NCI-H1694 (cell line): ENCODE results near the gene SLC35E1.

Experiments used
- DNase-seq: peaks from one replicate; lab custom pipeline; 2025; lab: John Stamatoyannopoulos, UW

SLC35E1 gene

DNA sequence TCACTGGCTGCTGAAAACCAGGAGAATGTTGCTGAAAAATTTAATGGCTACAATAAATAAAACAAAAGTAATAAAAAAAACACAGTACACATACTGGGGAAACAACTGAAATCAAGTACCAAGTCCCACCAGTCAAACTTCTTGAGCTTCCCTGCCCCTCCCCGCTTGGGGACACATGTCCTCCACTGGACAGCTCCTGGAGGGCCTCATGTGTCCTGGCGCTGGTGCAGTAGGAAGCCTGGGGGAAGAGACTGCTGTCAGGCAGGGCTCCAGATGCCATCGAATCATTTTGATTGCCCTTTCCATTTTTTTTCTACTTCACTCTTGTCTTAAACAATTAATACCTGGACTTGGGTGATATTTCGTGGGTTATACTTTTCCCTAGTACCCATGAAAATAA lies 26.6 kb upstream of the SLC35E1 start:
- no peak for DNase-seq

DNA sequence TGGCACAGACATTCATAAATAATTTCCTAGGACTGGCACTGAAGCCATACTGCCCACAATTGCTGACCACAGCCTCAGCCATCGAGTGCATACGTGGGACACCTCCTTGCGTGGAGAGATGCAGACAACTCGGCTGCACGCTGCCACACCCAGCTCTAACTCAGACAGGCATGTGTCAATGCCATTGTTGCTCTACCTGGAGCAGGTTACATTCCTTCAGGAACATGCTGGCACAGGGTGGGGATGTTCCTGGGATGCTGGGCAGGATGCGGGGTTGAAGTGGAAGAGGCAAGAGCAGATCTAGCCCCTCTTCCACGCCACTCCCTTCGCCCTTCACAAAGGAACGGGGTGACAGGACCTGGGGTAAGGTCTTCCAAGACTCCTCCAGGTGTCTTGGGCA lies 24.2 kb upstream of the SLC35E1 start:
- no peak for DNase-seq

DNA sequence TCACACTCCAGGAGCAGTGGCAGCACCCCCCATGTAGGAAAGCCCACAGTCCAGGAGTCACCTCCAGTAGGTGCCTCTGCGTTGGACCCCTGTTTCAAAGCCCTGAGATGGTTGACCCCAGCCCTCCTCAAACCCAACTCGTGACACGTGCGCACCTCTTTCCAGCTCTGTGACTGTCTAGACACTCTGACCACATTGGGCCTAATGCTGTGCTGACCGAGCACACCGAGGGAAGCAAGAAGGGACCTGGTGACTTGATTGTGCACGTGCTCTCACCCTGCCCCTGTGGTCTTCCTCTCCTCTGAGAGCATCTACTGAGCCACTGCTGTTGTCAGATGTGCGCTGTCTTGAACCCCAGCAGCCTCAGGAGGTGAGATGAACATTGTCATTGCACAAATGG lies 22.9 kb upstream of the SLC35E1 start:
- no peak for DNase-seq

DNA sequence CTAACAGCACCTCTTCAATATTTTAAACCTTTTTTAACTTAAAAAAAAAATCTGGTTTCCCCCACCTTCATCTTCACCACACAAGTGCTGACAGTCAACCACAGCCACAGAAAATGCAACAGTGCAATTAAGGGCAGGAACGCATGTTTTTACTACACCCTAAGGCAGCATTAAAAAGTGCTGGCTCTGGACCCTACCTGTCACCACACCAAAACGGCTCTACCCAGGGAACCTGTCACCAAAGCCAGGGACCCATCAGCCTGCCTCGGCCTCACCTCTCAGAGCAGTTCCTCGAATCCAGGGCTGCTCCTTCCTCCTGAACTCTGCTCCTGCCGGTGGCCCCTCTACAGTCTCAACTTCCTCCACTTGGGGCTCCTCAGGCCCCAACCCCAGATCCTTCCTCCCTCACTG lies 22.5 kb upstream of the SLC35E1 start:
- no peak for DNase-seq

DNA sequence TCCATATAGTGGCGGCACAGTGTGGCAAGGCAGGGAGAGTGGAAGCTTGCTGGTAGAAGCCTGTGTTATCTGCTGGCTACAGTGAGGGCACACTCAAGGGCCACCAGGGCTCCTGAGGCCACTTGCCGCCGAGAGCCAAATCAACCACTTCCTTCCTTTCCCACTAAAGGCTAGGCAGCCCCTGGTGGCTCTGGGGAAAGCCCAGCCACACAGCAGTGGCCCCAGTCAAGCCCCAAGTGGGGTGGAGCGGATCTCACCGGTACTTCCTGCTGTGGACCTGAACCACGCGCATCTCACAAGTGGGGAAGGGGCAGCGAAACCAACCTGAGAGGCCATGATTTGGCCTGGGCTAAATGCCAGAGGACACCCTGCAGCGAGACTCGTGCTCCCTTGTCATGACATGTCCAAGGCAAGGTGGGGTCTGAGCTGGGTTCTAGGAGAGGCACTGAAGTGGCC lies 21.9 kb upstream of the SLC35E1 start:
- DNase-seq = no peak

DNA sequence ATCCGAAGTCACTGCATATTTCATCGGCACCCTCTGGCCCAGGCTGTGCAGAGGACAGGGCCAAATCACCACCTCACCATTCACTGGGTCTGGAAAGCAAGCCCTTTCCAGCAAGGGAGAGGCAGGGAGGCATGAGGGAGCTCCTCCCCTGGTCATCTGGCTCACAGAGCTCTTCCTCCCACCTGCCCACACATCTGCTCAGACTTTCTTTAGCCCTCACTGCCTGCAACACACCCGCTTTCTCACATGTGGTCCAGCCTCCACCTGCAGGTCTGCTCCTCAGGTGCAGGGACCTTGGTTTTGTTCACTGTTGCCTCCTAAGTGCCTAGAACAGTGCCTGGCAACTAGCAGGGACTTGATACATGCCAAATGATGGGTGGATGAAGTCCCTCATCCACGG lies 21.0 kb upstream of the SLC35E1 start:
- no peak for DNase-seq

DNA sequence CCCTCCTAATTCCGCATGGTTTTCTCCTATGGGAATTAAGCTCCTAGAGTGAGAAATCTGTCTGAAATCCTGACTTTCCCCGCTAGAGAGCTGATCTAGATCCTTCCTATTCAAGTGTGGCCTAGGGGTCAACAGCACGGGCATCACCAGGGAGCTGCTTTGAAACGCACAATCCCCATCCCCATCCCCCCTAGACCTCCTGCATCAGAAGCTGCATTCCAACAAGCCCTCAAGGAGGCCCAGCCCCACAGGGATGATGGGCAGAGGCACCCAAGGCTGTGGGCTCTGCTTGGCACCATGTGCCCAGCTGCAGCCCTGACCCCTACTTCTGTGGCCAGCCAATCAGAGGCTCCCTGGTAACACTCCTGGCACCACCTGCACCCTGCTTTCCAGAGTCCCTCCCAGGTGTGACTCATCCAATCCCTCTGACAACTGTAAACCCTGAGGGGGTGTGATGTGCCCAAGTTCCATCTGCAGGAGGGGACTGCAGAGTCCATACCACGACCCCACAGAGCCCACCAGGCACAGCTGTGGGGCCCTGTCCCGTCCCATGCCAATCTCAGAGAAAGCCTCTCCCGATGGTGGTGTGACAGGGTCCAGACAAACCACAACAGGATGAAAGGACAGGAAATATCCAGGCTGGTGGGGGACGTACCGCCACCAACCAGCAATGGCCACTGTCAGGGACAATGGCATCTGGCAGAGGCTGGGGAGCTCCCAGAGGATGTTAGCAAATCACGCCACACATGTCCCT lies 19.8 kb upstream of the SLC35E1 start:
- no peak for DNase-seq

DNA sequence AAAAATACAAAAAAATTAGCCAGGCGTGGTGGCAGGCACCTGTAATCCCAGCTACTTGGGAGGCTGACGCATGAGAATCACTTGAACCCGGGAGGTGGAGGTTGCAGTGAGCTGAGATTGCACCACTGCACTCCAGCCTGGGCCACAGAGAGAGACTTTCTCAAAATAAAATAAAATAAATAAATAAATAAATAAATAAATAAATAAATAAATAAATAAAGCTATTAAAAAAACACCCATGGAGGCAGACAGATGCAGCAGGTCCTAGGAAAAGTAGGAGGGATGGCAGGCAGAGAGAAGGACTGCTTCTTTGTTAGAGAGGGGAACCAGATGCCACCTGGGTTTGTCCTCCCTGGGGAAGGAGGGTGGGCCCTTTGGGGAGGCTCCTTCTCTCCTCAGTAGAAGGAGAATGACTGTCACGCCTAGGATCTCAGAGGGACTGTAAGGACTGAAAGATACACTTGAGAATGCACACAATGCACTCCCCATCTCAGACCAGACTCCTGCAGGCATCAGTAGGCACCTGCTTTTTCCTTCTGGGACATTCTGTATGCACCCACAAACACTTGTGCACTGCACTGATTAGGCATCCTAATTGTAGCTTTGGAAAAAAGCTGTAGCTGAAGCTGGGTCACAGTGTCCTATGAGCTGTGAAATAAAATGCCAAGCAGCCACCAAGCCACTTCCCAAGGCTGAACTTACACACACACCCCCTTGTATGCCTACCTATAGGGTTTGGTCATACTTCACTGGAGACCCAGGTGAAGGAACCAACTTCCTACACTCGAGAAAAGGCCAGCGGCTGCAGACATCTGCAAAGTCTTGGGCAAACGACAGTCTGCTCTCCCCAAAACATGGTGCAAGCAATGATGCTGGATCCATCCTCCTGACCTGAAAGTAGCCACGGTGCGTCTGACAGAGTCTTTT lies 18.9 kb upstream of the SLC35E1 start:
- no peak for DNase-seq

DNA sequence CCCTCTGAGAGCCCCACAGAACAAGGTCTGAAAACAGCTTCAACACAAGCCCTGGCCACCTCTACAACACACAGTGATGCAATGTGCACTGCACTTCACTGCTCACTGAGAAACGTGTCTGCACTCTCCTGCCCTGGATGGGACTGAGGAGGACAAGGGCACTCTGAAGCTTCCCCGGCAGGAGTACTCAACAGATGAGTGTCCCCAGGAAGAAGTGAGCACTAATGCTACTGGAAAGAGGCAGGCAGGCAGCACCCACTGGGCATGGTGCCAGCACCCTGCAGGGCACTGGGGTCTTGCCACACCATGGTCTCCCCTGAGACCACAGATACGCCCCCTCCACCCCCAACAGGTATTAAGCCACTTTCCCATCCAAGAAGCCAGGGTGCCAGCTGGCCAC lies 17.7 kb upstream of the SLC35E1 start:
- no peak for DNase-seq

DNA sequence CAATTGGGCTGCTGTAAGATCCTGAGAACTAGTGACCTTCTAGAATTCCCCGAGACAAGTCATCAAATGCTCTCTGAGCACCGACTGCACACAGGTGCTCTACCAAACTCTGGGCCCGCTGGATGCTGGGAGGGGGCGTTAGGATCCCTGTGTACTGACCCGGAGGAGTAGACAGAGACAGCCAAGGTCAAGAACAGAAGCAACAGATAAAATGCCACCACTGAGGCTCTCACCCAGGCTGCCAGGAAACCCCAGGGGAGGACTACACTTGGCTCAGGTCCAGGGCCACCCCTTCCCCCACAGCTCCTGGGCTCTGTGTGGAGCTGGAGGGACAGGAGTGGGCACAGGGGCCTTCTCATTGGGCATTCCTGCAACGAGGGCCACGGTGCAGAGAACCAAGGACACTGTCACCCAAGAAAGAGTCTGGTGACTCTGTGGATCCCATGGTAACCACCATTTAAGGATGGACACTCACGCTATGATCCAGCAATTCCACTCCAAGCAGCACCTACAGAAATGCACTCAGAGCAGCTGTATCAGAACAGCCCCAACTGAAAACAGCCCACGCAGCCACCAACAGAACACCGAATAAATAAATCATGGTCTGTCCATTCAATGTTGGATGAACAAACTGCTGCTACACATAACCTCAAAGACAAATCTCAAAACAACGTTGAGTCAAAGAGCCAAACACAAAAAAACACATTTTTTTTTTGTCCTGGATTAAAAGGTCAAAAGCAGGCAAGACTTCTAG lies 16.8 kb upstream of the SLC35E1 start:
- DNase-seq = no peak

DNA sequence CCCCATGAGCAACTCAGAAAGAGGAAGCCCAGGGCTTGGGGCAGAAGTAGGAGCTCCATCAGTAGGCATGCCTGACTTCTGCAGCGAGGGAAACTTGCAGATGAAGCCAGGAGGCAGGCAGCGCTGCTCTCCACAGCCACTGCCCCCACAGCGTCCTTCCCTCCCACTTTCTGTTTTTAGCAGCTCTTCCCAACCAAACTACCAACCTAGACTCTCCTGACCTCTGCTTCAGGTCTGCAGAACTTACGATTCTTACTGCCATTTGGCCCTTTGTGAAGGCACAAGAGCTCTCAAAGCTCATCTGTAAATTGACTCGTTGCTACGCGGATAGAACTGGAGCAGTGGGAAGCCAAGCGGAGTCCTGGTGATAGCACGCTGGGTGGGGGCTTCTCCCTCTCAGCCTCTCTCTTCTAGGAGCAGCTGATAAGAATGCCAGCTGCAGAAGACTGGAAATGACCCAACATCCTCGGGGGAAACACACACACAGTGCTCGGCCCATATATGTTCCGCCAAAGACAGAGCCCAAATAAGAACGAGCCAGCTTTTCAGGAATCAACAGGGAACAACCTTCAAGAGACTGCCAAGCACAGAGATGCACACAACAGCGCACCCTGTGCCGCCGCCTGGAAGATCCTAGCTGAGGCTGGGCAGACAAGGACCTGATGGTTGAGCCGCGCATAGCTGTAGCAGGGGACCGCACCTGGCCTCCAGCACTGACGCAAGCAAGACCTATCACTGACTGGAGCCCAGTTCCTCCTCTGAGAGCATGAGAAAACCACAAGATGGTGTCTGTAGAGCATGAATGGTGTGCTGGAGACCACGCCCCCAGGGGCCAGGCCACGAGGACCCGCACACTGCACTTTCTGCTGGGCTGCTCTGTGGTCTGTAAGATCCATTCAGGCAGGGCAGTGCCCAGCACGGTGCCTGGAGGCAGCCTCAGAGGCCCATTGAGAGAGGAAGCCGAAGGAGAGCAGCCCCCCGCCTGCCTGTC lies 15.9 kb upstream of the SLC35E1 start:
- DNase-seq = no peak

DNA sequence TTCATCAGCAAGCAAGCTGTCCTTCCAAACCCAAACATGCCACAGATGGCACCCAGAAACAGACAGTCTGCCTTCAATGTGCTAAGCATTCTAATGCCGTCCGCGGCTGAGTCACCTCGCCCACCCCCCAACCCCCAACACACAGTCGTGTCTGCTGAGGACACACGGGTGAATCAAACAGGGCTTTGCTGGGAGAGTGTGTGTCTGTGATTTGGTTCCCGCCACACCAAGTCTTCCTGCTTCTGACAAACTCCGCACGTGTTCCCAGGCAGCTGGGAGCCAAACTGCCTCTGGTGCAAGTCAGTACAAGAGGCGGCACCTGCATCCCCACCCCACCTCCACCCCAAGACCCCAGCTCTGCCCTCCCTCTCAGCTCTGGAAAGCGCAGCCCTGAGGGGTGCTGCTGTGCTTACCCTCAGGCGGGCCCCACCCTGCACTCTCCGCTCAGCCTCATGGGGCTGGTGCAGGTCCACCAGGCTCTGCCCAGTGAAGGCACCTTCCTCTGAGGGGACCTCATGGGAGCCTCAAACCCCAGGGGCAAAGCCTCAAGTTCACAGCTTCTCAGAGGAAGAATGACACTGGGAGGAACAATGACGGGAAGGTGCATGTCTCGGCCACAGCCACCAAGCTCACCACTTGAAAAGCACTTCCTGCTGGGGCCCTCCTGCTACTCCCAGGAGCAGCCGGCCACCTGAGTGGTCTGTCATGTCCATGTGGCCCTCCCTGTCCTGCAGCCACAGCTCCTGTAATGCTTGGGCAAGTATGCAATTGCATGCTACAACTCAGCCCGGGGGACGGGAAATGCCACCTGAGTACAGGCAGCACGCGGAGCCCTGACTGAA lies 15.0 kb upstream of the SLC35E1 start:
- no peak for DNase-seq

DNA sequence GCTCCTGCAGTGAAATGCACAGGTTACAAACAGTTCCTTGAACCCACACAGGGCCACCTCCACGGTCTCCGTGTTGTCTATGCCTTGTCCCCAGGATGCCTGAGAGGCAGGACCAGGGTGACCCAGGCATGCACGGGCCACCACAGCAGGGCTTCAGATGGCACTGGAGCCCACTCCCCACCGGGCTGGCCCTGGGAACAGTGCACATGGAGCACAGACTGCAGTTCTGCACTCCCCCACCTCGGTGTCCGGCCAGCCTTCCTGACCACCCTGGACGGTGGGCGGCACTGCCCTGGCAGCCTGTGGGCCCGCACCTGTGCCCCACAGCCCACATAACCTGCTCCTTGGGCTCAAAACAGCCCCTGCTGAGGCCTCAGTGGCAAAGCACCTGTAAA lies 14.3 kb upstream of the SLC35E1 start:
- DNase-seq = no peak

DNA sequence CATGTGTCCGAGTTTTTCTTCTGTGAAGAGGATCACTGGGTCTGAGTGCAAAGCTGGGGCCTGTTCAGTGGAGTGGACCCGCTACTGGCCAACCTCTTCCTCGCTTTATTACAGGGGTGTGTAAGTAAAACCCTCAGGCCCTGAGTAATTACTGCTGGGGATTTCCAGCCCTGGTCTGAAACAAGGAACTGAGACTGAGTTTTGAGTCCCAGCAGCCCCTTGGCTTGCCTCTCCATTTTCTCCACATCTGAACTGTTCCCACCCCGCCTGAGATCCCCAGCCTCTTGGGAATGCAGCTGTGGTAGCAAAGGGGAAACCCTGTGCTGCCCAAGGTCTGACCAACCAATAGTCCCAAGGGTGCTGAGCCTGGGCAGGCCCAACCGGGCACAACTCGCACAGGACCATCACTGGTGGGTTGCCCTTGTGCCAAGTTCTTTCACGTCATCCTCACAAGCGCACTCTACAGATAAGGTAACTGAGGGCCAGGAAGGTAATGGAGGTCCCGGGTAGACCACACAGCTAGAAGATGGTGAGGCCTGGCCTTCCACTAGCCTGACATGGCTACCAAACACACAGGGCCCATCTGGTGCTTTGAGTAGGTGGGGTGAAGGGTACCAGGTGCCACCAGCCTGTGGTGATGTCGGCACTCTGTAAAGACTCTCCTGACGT lies 13.7 kb upstream of the SLC35E1 start:
- no peak for DNase-seq

DNA sequence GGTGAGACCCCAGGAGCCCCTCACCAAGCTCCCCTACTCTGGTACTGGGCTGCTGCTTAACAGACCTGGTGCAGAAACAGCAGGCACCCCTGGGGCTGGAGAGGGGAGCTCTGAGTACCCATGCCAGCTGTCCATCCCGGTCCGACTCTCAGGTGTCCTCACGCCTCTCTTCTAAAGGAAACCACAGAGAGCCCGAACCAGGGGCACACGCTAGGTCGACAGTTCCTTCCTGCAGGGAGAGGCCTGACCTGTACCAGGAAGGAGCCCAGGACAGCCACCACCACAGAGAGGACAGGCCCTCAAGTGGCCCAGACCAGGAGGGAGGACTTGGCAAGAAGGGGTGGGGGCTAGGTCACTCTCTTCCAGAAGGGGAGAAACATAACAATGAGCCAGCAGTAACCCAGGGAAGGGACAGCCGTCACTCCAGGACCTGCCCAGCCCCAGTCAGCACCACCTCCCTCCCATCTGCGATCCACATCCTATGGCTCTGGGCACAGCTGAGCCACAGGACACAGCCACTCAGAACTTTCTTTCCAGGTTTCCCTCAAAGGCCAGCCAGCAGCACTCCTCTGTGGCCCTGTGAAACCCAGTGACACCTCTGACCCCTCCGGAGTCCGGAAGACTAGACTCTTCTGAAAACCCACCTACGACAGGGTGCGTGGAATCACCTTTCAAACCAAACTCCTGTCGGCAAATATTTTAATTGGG lies 13.0 kb upstream of the SLC35E1 start:
- DNase-seq = no peak

DNA sequence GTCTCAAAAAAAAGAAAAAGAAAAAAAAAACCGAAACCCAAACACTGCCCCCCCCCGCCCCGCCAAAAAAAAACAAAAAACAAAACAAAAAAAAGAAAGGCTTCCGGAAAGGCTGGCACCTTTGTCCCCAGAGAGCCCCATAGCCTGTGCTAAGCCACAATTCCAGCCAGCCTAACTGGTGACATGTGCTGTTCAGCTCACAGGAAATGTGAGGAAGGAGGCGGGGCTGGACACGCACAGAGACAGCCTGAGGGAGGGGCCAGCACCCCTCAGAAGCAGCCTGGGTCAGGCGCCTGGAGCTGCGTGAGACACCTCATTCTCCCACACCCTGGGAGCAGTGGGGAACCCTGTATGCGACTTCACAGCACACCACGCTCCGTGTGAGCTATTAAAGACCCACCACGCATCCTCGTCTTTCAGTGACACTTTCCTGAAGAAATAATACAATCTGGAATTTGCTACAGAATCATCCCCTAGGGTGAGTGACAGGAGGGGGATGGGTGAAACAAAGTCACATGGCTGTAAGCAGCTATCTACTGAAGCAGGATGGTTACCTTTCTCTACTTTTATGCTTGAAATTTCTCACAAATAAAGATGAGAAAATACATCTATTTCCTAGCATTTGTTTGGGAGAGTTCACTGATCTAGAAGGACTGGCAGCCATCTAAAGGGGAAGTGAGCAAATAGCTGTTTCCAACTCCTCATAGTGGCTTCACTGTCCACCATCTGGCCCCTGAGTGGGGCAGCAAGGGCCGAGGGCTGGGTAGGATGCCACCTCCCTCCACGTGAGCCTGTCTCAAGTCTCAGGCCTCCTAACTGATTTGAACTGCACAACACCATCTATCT lies 12.3 kb upstream of the SLC35E1 start:
- peak; percentile 42 for DNase-seq

DNA sequence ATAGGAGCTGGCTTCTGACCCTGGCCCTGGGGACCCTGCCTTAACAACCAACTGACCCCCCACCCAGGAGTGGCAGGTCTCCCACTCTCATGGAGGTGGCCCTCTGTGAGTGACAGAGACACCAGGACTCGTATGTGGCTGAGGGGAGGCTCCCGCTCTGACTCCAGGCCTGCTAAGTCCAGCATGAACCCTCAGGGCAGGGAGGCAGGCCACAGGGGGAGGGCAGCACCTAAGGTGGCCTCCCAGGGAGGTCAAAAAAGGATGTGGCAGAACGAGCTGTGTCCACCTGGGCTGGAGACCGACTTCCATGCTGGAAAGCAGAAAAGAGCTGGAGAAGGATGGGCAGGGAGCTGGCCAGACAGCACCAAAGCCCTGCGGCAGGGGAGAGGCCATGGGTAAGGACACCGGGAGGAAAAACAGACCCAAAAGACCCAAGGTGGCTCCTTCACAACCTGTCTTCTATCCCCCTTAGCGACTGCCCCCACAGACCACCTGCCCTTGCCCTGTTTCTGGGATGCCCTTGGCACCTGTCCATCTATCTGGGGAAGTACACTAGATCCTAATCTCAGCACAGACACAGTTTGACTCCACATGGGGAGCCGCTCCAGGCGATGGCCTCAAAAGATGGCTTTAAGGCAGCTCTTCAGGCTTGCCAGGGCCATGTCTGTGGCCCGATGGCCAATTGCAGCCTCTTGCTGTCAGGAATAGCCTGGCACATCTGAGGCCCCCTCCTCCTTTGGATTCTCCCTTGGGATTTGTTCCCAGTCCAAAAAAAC lies 10.5 kb upstream of the SLC35E1 start:
- no peak for DNase-seq
